DMS153 treated with DMSO at 0.1 percent for 48 hours (cell line): Measurements from ENCODE around the gene CRACR2B.
A peak's percentile ranks its signal among the peaks of the same experiment; 100 is the strongest.

Source experiments
- DNase-seq: peaks from one replicate; lab custom pipeline; 2025; ENCODE audit not compliant: unreplicated experiment; lab: John Stamatoyannopoulos, UW

Gene CRACR2B

GRCh38 chr11:825366-826226 is 2.1 kb upstream of the CRACR2B start:
- DNase-seq, result no peak

- no peak for DNase-seq
These were observed 1.5 kb upstream of the CRACR2B start for GRCh38 chr11:826227-826621.

GRCh38 chr11:826836-827145 is 928 bp upstream of the CRACR2B start:
- DNase-seq, result no peak

GRCh38 chr11:827146-827896 is 398 bp upstream of the CRACR2B start:
- peak; percentile 22 for DNase-seq

GRCh38 chr11:828506-829175 is 922 bp downstream of the CRACR2B start:
- no peak for DNase-seq

GRCh38 chr11:829176-829846 is 1.6 kb downstream of the CRACR2B start:
- peak; percentile 36 for DNase-seq

- no peak for DNase-seq
These were observed 2.2 kb downstream of the CRACR2B start for GRCh38 chr11:829847-830294.

- peak; percentile 83 for DNase-seq
These were observed 2.8 kb downstream of the CRACR2B start for GRCh38 chr11:830295-831117.

- no peak for DNase-seq
These were observed 3.6 kb downstream of the CRACR2B start for GRCh38 chr11:831118-831864.

GRCh38 chr11:831961-832528 is 4.3 kb downstream of the CRACR2B start:
- DNase-seq, result no peak

GRCh38 chr11:832529-833113 is 4.9 kb downstream of the CRACR2B start, which contains the start of gene CD151:
Gene CD151 (plus strand): TSS chr11:832952. CDS start chr11:836070, 3,118 bp downstream.
- DNase-seq, result peak; percentile 15

GRCh38 chr11:833114-833791 is 5.5 kb downstream of the CRACR2B start:
- DNase-seq, result no peak

GRCh38 chr11:833849-834311 is 6.2 kb downstream of the CRACR2B start:
- no peak for DNase-seq

- no peak for DNase-seq
These were observed 6.9 kb downstream of the CRACR2B start for GRCh38 chr11:834371-835316.

GRCh38 chr11:836274-836673 is 8.6 kb downstream of the CRACR2B start:
- no peak for DNase-seq

GRCh38 chr11:836700-837099 is 9.0 kb downstream of the CRACR2B start:
- no peak for DNase-seq
